H9 (cell line): Measurements from ENCODE around the gene MAPK12. TPM values are rescaled to one million over a fixed set of nuclear protein-coding genes. Genes with fewer than 3 reads are reported as not detected.
A peak's percentile ranks its signal among the peaks of the same experiment; 100 is the strongest.

Experiments used
- DNase-seq: peaks from one replicate; pipeline ENCODE4 v3.0.0-alpha.2; 2017
- H2AFZ ChIP-seq: one replicate; pipeline ENCODE4 v1.6.1; 2013; ENCODE audit warnings: mild to moderate bottlenecking, low read length, control low read depth, moderate library complexity
- H2AK5ac ChIP-seq: 2 replicates; pipeline ENCODE4 v1.6.1; 2013; ENCODE audit warnings: low read length, control low read depth, mixed read lengths; ENCODE audit not compliant: insufficient read length
- H2BK120ac ChIP-seq: one replicate; pipeline ENCODE4 v1.6.1; 2013; ENCODE audit warnings: low read depth, mild to moderate bottlenecking, low read length, control low read depth, inconsistent platforms; ENCODE audit not compliant: poor library complexity, severe bottlenecking
- H2BK12ac ChIP-seq: 2 replicates; pipeline ENCODE4 v1.6.1; 2013; ENCODE audit warnings: low read length, control low read depth, mixed read lengths, low read depth; ENCODE audit not compliant: insufficient read length
- H2BK15ac ChIP-seq: 2 replicates; pipeline ENCODE4 v1.6.1; 2013; ENCODE audit warnings: low read depth, low read length, control low read depth
- H2BK20ac ChIP-seq: one replicate; pipeline ENCODE4 v1.6.1; 2013; ENCODE audit warnings: low read depth, mild to moderate bottlenecking, low read length, control low read depth, inconsistent platforms; ENCODE audit not compliant: poor library complexity, severe bottlenecking
- H2BK5ac ChIP-seq: 2 replicates; pipeline ENCODE4 v1.6.1; 2013; ENCODE audit warnings: low read length, control low read depth, mixed read lengths; ENCODE audit not compliant: insufficient read length
- H3K14ac ChIP-seq: 2 replicates; pipeline ENCODE4 v1.6.1; 2013; ENCODE audit warnings: low read length, control low read depth; ENCODE audit not compliant: insufficient read depth
- H3K18ac ChIP-seq: 2 replicates; pipeline ENCODE4 v1.6.1; 2013; ENCODE audit warnings: low read depth, mild to moderate bottlenecking, mixed read lengths, low read length, control low read depth; ENCODE audit not compliant: insufficient read length
- H3K23ac ChIP-seq: 2 replicates; pipeline ENCODE4 v1.6.1; 2013; ENCODE audit warnings: low read length, control low read depth, mixed read lengths, low read depth; ENCODE audit not compliant: insufficient read length
- H3K23me2 ChIP-seq: 2 replicates; pipeline ENCODE4 v1.6.1; 2013; ENCODE audit warnings: low read depth, mild to moderate bottlenecking, mixed read lengths, low read length, control low read depth; ENCODE audit not compliant: insufficient read length, poor library complexity, severe bottlenecking
- H3K27ac ChIP-seq: 2 replicates; pipeline ENCODE4 v1.5.1; 2013; ENCODE audit warnings: low read length, control low read depth, mixed read lengths, low read depth; ENCODE audit not compliant: insufficient read length
- H3K27me3 ChIP-seq: 2 replicates; pipeline ENCODE4 v1.6.1; 2013; ENCODE audit warnings: low read length, control low read depth, inconsistent platforms; ENCODE audit not compliant: insufficient read depth
- H3K4ac ChIP-seq: 2 replicates; pipeline ENCODE4 v1.6.1; 2013; ENCODE audit warnings: low read depth, mild to moderate bottlenecking, control low read depth, inconsistent platforms, low read length, moderate library complexity
- H3K4me1 ChIP-seq: 2 replicates; pipeline ENCODE4 v1.6.1; 2013; ENCODE audit warnings: low read length, control low read depth, inconsistent platforms; ENCODE audit not compliant: insufficient read depth
- H3K4me2 ChIP-seq: 2 replicates; pipeline ENCODE4 v1.6.1; 2013; ENCODE audit warnings: low read length, control low read depth, mixed read lengths; ENCODE audit not compliant: insufficient read length, insufficient read depth
- H3K56ac ChIP-seq: 2 replicates; pipeline ENCODE4 v1.6.1; 2013; ENCODE audit warnings: low read depth, mild to moderate bottlenecking, mixed read lengths, low read length, control low read depth; ENCODE audit not compliant: insufficient read length
- H3K79me1 ChIP-seq: 2 replicates; pipeline ENCODE4 v1.6.1; 2013; ENCODE audit warnings: low read depth, mild to moderate bottlenecking, moderate library complexity, low read length, control low read depth, inconsistent platforms; ENCODE audit not compliant: insufficient read depth, poor library complexity, severe bottlenecking
- H3K79me2 ChIP-seq: 2 replicates; pipeline ENCODE4 v1.6.1; 2013; ENCODE audit warnings: low read length, control low read depth, inconsistent platforms; ENCODE audit not compliant: insufficient read depth
- H3K9ac ChIP-seq: 2 replicates; pipeline ENCODE4 v1.6.1; 2013; ENCODE audit warnings: low read length, control low read depth, mixed read lengths; ENCODE audit not compliant: insufficient read length; ENCODE audit errors: extremely low read depth
- H3K9me3 ChIP-seq: one replicate; pipeline ENCODE4 v1.6.1; 2013; ENCODE audit warnings: low read depth, low read length, inconsistent platforms; ENCODE audit not compliant: control insufficient read depth
- H3T11ph ChIP-seq: one replicate; pipeline ENCODE4 v1.6.1; 2013; ENCODE audit warnings: mild to moderate bottlenecking, low read length, control low read depth, inconsistent platforms
- H4K20me1 ChIP-seq: one replicate; pipeline ENCODE4 v1.6.1; 2013; ENCODE audit not compliant: control insufficient read depth, insufficient read length, insufficient read depth
- H4K5ac ChIP-seq: 2 replicates; pipeline ENCODE4 v1.6.1; 2013; ENCODE audit warnings: low read depth, mild to moderate bottlenecking, mixed read lengths, low read length, control low read depth; ENCODE audit not compliant: insufficient read length
- H4K8ac ChIP-seq: replicated peaks from 2 replicates; pipeline ENCODE4 v1.6.1; 2013; ENCODE audit warnings: low read length, control low read depth, mixed read lengths, low read depth; ENCODE audit not compliant: insufficient read length
- H4K91ac ChIP-seq: 2 replicates; pipeline ENCODE4 v1.6.1; 2013; ENCODE audit warnings: low read depth, mild to moderate bottlenecking, moderate library complexity, mixed read lengths, low read length, control low read depth; ENCODE audit not compliant: insufficient read length
- H3K27ac Mint-ChIP-seq, 3 experiments: 2 replicates in 2 of 3; 3 replicates in 1 of 3; pipeline ENCODE4 v1.8.0; 2020 to 2021; ENCODE audit warnings: mixed read lengths in 3 of 3, mild to moderate bottlenecking in 1 of 3, moderate library complexity in 1 of 3
- H3K27me3 Mint-ChIP-seq: 2 replicates; pipeline ENCODE4 v1.8.0; 2021; ENCODE audit warnings: low read depth, mild to moderate bottlenecking, moderate library complexity, mixed read lengths
- H3K36me3 Mint-ChIP-seq, 3 experiments: 2 replicates in 2 of 3; 3 replicates in 1 of 3; pipeline ENCODE4 v1.8.0; 2020 to 2021; ENCODE audit warnings: low read depth in 3 of 3, mixed read lengths in 3 of 3; ENCODE audit not compliant: insufficient read depth in 1 of 3
- H3K4me1 Mint-ChIP-seq, 2 experiments: 2 replicates each; pipeline ENCODE4 v1.8.0; 2020; ENCODE audit warnings: mixed read lengths in 2 of 2
- H3K4me3 Mint-ChIP-seq, 2 experiments: 2 replicates in 1 of 2; 3 replicates in 1 of 2; pipeline ENCODE4 v1.8.0; 2020 to 2021; ENCODE audit warnings: mild to moderate bottlenecking in 2 of 2, mixed read lengths in 2 of 2, moderate library complexity in 1 of 2
- H3K9me3 Mint-ChIP-seq, 2 experiments: 2 replicates in 1 of 2; 3 replicates in 1 of 2; pipeline ENCODE4 v1.8.0; 2020; ENCODE audit warnings: mild to moderate bottlenecking in 2 of 2, mixed read lengths in 2 of 2, moderate library complexity in 1 of 2
- CTCF ChIP-seq: fragments of 200-600 bp; sonication (generic); conservative IDR thresholded peaks from 3 replicates; pipeline ENCODE4 v1.8.0; 2021; ENCODE audit warnings: antibody characterized with exemption, mild to moderate bottlenecking
- WGBS: extraction: QIAGEN DNeasy Blood & Tissue Kit; methylation state at CpG from one replicate; pipeline ENCODE4 v1.1.7; 2013; ENCODE audit warnings: missing lambda C conversion rate, low lambda C conversion rate, mixed read lengths; ENCODE audit not compliant: insufficient read length; ENCODE audit errors: extremely low coverage; 5-methylcytosine and 5-hydroxymethylcytosine counted together
- total RNA-seq: library from RNA; stranded (reverse); gene quantifications from 2 replicates; pipeline ENCODE4 v1.2.1, GENCODE V29; 2021

Gene MAPK12
- total RNA-seq, 1 experiment from 2014 or later, result 31.3 TPM

- Histone ChIP-seq H3K27ac (no peak overlapping the region), H3K79me1 (no peaks in the 10 kb centered on the region), H4K8ac (no peak overlapping the region), H3K9me3 (no peaks in the 10 kb centered on the region), H3K18ac (no peak overlapping the region), H3K4me2 (peak overlapping the region; percentile 38), H2BK120ac (no peak overlapping the region), H3K9ac (no peak overlapping the region), H3K23me2 (peaks cover 5% of the 10 kb centered on the region), H2BK15ac (no peak overlapping the region), H2BK20ac (no peak overlapping the region), H3K27me3 (peaks cover 15% of the 10 kb centered on the region; the same call in 1 of the 2 replicates), H3K14ac (no peak overlapping the region), H2BK5ac (no peak overlapping the region), H4K20me1 (no peaks in the 10 kb centered on the region), H2AK5ac (no peak overlapping the region), H3K4ac (no peak overlapping the region), H3K4me1 (no peaks in the 10 kb centered on the region), H3K23ac (no peak overlapping the region), H4K91ac (no peak overlapping the region), H3K56ac (no peak overlapping the region), H2AFZ (no peak overlapping the region), H4K5ac (no peak overlapping the region), H2BK12ac (no peak overlapping the region), H3K79me2 (no peaks in the 10 kb centered on the region), H3T11ph (no peak overlapping the region)
- Mint-ChIP-seq H3K4me1 (peaks cover 2 to 12% of the 10 kb centered on the region in 2 experiments; a peak in 3 of 4 replicates), H3K36me3 (peaks cover 7 to 18% (median 14%) of the 10 kb centered on the region in 3 experiments), H3K4me3 (peak overlapping the region; percentile 42 to 74), H3K27ac (no peak overlapping the region), H3K27me3 (peaks cover 55% of the 10 kb centered on the region), H3K9me3 (peaks cover 4 to 7% of the 10 kb centered on the region in 2 experiments)
- no peak for TF ChIP-seq CTCF
- DNase-seq, result peak; percentile 84
- WGBS, result no CpG with 5 or more reads among the region's 53 CpGs
Measured at GRCh38 chr22:50270666-50271394, 9.3 kb upstream of the MAPK12 start.
